ENCODE results near the gene ZNF134.

Gene ZNF134

GRCh38 chr19:57664269-57665127, 50.5 kb downstream of the ZNF134 start (continued):
- TF ChIP-seq, protein P1, sequence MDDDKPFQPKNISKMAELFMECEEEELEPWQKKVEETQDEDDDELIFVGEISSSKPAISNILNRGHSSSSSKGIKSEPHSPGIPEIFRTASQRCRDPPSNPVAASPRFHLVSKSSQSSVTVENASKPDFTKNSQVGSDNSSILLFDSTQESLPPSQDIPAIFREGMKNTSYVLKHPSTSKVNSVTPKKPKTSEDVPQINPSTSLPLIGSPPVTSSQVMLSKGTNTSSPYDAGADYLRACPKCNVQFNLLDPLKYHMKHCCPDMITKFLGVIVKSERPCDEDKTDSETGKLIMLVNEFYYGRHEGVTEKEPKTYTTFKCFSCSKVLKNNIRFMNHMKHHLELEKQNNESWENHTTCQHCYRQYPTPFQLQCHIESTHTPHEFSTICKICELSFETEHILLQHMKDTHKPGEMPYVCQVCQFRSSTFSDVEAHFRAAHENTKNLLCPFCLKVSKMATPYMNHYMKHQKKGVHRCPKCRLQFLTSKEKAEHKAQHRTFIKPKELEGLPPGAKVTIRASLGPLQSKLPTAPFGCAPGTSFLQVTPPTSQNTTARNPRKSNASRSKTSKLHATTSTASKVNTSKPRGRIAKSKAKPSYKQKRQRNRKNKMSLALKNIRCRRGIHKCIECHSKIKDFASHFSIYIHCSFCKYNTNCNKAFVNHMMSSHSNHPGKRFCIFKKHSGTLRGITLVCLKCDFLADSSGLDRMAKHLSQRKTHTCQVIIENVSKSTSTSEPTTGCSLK (tag by site-specific recombination; IDR thresholded peaks at IDR 0.05) = no peak
- TF ChIP-seq ZBTB7A (tag by site-specific recombination; IDR thresholded peaks at IDR 0.05; ENCODE audit: low read depth) (no peak), WT1 (tag by site-specific recombination; IDR thresholded peaks at IDR 0.05) (no peak), ZNF513 (tag by site-specific recombination; IDR thresholded peaks at IDR 0.05) (no peak), HOXA7 (CRISPR knock-in tag; IDR thresholded peaks at IDR 0.05; ENCODE audit: borderline replicate concordance) (no peak), EGR2 (tag by site-specific recombination; IDR thresholded peaks at IDR 0.05; ENCODE audit: low read depth) (no peak), ZNF785 (tag by site-specific recombination; IDR thresholded peaks at IDR 0.05) (no peak; the same call in 1 of the 2 replicates), KLF1 (tag by site-specific recombination; IDR thresholded peaks at IDR 0.05) (peak; percentile 63), ZNF354C (tag by site-specific recombination; IDR thresholded peaks at IDR 0.05; ENCODE audit: borderline replicate concordance, low read depth) (no peak), ZNF112 (tag by site-specific recombination; IDR thresholded peaks at IDR 0.05) (no peak), ZNF621 (tag by site-specific recombination; IDR thresholded peaks at IDR 0.05) (no peak), ZNF624 (tag by site-specific recombination; IDR thresholded peaks at IDR 0.05) (no peak), PRDM1 (tag by site-specific recombination; IDR thresholded peaks at IDR 0.05) (peak; percentile 9; the same call in 1 of the 2 replicates), ZNF248 (tag by site-specific recombination; IDR thresholded peaks at IDR 0.05) (no peak), ZNF133 (tag by site-specific recombination; IDR thresholded peaks at IDR 0.05) (no peak), ZNF341 (tag by site-specific recombination; IDR thresholded peaks at IDR 0.05; ENCODE audit: low read depth) (no peak), GFI1B (tag by site-specific recombination; IDR thresholded peaks at IDR 0.05) (no peak), KLF8 (tag by site-specific recombination; IDR thresholded peaks at IDR 0.05) (peak; percentile 47; the same call in 1 of the 2 replicates), KLF7 (tag by site-specific recombination; IDR thresholded peaks at IDR 0.05; ENCODE audit: borderline replicate concordance) (no peak; the same call in 1 of the 2 replicates), SETDB1 (IDR thresholded peaks at IDR 0.05; ENCODE audit: insufficient read length, low read length) (no peak), ZNF830 (tag by site-specific recombination; IDR thresholded peaks at IDR 0.05; ENCODE audit: low read depth) (no peak), TCF7L2 (IDR thresholded peaks at IDR 0.05; ENCODE audit: borderline replicate concordance, low read depth, low read length) (no peak), ZNF670 (tag by site-specific recombination; IDR thresholded peaks at IDR 0.05; ENCODE audit: low read depth) (no peak), ZNF221 (tag by site-specific recombination; IDR thresholded peaks at IDR 0.05; ENCODE audit: borderline replicate concordance) (no peak)
- TF ChIP-seq, protein P2, sequence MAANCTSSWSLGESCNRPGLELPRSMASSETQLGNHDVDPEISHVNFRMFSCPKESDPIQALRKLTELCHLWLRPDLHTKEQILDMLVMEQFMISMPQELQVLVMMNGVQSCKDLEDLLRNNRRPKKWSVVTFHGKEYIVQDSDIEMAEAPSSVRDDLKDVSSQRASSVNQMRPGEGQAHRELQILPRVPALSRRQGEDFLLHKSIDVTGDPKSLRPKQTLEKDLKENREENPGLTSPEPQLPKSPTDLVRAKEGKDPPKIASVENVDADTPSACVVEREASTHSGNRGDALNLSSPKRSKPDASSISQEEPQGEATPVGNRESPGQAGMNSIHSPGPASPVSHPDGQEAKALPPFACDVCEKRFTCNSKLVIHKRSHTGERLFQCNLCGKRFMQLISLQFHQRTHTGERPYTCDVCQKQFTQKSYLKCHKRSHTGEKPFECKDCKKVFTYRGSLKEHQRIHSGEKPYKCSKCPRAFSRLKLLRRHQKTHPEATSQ (tag by site-specific recombination; IDR thresholded peaks at IDR 0.05) = no peak
- TF ChIP-seq, protein P3, sequence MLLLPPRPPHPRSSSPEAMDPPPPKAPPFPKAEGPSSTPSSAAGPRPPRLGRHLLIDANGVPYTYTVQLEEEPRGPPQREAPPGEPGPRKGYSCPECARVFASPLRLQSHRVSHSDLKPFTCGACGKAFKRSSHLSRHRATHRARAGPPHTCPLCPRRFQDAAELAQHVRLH (tag by site-specific recombination; IDR thresholded peaks at IDR 0.05) = no peak
- TF ChIP-seq, protein P4, sequence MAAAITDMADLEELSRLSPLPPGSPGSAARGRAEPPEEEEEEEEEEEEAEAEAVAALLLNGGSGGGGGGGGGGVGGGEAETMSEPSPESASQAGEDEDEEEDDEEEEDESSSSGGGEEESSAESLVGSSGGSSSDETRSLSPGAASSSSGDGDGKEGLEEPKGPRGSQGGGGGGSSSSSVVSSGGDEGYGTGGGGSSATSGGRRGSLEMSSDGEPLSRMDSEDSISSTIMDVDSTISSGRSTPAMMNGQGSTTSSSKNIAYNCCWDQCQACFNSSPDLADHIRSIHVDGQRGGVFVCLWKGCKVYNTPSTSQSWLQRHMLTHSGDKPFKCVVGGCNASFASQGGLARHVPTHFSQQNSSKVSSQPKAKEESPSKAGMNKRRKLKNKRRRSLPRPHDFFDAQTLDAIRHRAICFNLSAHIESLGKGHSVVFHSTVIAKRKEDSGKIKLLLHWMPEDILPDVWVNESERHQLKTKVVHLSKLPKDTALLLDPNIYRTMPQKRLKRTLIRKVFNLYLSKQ (tag by site-specific recombination; IDR thresholded peaks at IDR 0.05; ENCODE audit: borderline replicate concordance) = no peak
- TF ChIP-seq, protein P5, sequence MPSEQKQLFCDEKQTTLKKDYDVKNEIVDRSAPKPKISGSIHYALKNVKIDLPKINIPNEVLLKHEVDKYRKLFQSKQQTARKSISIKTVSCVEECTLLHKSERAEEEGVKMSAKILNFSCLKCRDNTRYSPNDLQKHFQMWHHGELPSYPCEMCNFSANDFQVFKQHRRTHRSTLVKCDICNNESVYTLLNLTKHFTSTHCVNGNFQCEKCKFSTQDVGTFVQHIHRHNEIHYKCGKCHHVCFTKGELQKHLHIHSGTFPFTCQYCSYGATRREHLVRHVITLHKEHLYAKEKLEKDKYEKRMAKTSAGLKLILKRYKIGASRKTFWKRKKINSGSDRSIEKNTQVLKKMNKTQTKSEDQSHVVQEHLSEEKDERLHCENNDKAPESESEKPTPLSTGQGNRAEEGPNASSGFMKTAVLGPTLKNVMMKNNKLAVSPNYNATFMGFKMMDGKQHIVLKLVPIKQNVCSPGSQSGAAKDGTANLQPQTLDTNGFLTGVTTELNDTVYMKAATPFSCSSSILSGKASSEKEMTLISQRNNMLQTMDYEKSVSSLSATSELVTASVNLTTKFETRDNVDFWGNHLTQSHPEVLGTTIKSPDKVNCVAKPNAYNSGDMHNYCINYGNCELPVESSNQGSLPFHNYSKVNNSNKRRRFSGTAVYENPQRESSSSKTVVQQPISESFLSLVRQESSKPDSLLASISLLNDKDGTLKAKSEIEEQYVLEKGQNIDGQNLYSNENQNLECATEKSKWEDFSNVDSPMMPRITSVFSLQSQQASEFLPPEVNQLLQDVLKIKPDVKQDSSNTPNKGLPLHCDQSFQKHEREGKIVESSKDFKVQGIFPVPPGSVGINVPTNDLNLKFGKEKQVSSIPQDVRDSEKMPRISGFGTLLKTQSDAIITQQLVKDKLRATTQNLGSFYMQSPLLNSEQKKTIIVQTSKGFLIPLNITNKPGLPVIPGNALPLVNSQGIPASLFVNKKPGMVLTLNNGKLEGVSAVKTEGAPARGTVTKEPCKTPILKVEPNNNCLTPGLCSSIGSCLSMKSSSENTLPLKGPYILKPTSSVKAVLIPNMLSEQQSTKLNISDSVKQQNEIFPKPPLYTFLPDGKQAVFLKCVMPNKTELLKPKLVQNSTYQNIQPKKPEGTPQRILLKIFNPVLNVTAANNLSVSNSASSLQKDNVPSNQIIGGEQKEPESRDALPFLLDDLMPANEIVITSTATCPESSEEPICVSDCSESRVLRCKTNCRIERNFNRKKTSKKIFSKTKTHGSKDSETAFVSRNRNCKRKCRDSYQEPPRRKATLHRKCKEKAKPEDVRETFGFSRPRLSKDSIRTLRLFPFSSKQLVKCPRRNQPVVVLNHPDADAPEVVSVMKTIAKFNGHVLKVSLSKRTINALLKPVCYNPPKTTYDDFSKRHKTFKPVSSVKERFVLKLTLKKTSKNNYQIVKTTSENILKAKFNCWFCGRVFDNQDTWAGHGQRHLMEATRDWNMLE (tag by site-specific recombination; conservative IDR thresholded peaks at IDR 0.05; ENCODE audit: low read depth) = no peak

All from HEK293 (cell line).